H1 (cell line): ENCODE results near the gene POU2AF3. TPM values are rescaled to one million over a fixed set of nuclear protein-coding genes. Genes with fewer than 3 reads are reported as not detected.

Source experiments
- microRNA-seq, 2 experiments: library from miRNA; unstranded; fragments of <30 nt; microRNA quantifications; one replicate each; pipeline versions ENCODE4 to v1.2.0, GENCODE V29; 2016 to 2020; ENCODE audit warnings: borderline microRNAs expressed in 2 of 2, borderline number of aligned reads in 2 of 2, borderline replicate concordance in 1 of 2
- polyA plus RNA-seq, 7 experiments: library from polyadenylated mRNA; depleted of rRNA in 3 of 7; stranded (reverse) in 5 of 7; unstranded in 2 of 7; fragments of >200 nt in 5 of 7; fragments of 200-250 nt in 2 of 7; gene quantifications; 1 replicate in 5 of 7; 2 replicates in 1 of 7; 4 replicates in 1 of 7; pipeline versions ENCODE4 v1.2.1 to v1.2.3, GENCODE V29; 2011 to 2013; ENCODE audit warnings: missing spikeins in 2 of 7, mixed read lengths in 2 of 7
- small RNA-seq: library from polyadenylated mRNA; stranded (forward); fragments of <200 nt; extraction: miRNeasy Mini kit (QIAGEN cat#:217004); gene quantifications from one replicate; pipeline ENCODE3, GENCODE V24; 2013; ENCODE audit not compliant: insufficient read depth
- total RNA-seq: library from RNA; stranded (reverse); fragmentation: NEBNext Ultra II Directional; extraction: Animal tissue kit (Norgen Biotek cat#: 25700); gene quantifications from 2 replicates; pipeline ENCODE4 v1.2.1, GENCODE V29; 2021

The POU2AF3 gene
- total and polyA plus RNA-seq, 2 of the 8 experiments (the other 6 are each of a cell fraction or from before 2014, with no cell fraction given), result 1.2 to 5.7 TPM

Small RNA genes lying within 50 kb of the gene (microRNA-seq; reads per million reads assigned to microRNA genes)
- 0 reads per million in 2 experiments for gene MIR4491

Small RNA genes lying within 50 kb of the gene (small RNA-seq; reads per million reads assigned to genes)
- not detected for gene MIR4491

Other genes with a start within 250 kb of the POU2AF3 start
- gene POU2AF2, start 52.8 kb upstream of the POU2AF3 start, total RNA-seq, result not detected in 2 replicates
- gene POU2AF2, start 52.8 kb upstream of the POU2AF3 start, polyA plus RNA-seq (2011; rRNA removed), result not detected in 2 replicates
- gene POU2AF1, start 80.7 kb downstream of the POU2AF3 start, total RNA-seq, result not detected in 2 replicates
- not detected in 2 replicates for gene POU2AF1, start 80.7 kb downstream of the POU2AF3 start, polyA plus RNA-seq (2011; rRNA removed)
- gene BTG4, start 213.8 kb downstream of the POU2AF3 start, total RNA-seq, result not detected in 2 replicates
- 0.06 TPM in 1 of 2 replicates, not detected in the other for gene BTG4, start 213.8 kb downstream of the POU2AF3 start, polyA plus RNA-seq (2011; rRNA removed)
- gene HOATZ, start 216.2 kb downstream of the POU2AF3 start, total RNA-seq, result not detected in 2 replicates
- gene HOATZ, start 216.2 kb downstream of the POU2AF3 start, polyA plus RNA-seq (2011; rRNA removed), result not detected in 2 replicates
- 7.7 and 9.3 TPM in 2 replicates for gene LAYN, start 242.2 kb downstream of the POU2AF3 start, total RNA-seq
- 4.2 and 4.5 TPM in 2 replicates for gene LAYN, start 242.2 kb downstream of the POU2AF3 start, polyA plus RNA-seq (2011; rRNA removed)